WTC11 (cell line): Measurements from ENCODE around the gene INS. TPM values are rescaled to one million over a fixed set of nuclear protein-coding genes. Genes with fewer than 3 reads are reported as not detected.
A peak's percentile ranks its signal among the peaks of the same experiment; 100 is the strongest.

Source experiments
- ATAC-seq: fragments of 200-7000 bp; cut with Tn5 transposase; 2 replicates; pipeline ENCODE4 v1.10.0; 2021; ENCODE audit warnings: mild to moderate bottlenecking, moderate library complexity
- CTCF ChIA-PET: fragments of 300-600 bp; sonication (Branson Sonifier 250); formaldehyde crosslinking; loops from one replicate; lab custom pipeline; 2021; ENCODE audit warnings: antibody characterized with exemption; lab: Charles Lee
- POLR2A ChIA-PET: fragments of 350-600 bp; sonication (Branson Sonifier 250); formaldehyde crosslinking; loops from one replicate; lab custom pipeline; 2021; ENCODE audit warnings: antibody characterized with exemption; lab: Charles Lee
- DNase-seq: peaks from one replicate; pipeline ENCODE4 v3.0.0; 2021; ENCODE audit warnings: low spot score
- H3K27ac Mint-ChIP-seq: 2 replicates; pipeline ENCODE4 v1.8.0; 2021; ENCODE audit warnings: mixed read lengths
- H3K27me3 Mint-ChIP-seq: 2 replicates; pipeline ENCODE4 v1.8.0; 2021; ENCODE audit warnings: low read depth, mild to moderate bottlenecking, moderate library complexity, mixed read lengths
- H3K36me3 Mint-ChIP-seq: 2 replicates; pipeline ENCODE4 v1.8.0; 2021; ENCODE audit warnings: mixed read lengths
- H3K4me1 Mint-ChIP-seq: 2 replicates; pipeline ENCODE4 v1.8.0; 2022; ENCODE audit warnings: mixed read lengths
- H3K4me3 Mint-ChIP-seq: 2 replicates; pipeline ENCODE4 v1.8.0; 2021; ENCODE audit warnings: mild to moderate bottlenecking, moderate library complexity, mixed read lengths
- H3K9me3 Mint-ChIP-seq: 2 replicates; pipeline ENCODE4 v1.8.0; 2021; ENCODE audit warnings: mixed read lengths
- AFF4 ChIP-seq: sonication (generic); formaldehyde crosslinking; IDR thresholded peaks from 2 replicates; pipeline ENCODE4 v1.8.1; 2023; ENCODE audit warnings: mild to moderate bottlenecking, missing genetic modification reagents, borderline replicate concordance
- CDX4 ChIP-seq: fragments of 250-450 bp; sonication (Bioruptor Pico); IDR thresholded peaks from 2 replicates; pipeline ENCODE4 v1.9.0; 2021; ENCODE audit warnings: moderate library complexity, mild to moderate bottlenecking, inconsistent platforms, borderline replicate concordance
- E2F1 ChIP-seq: sonication (generic); formaldehyde crosslinking; IDR thresholded peaks from 2 replicates; pipeline ENCODE4 v1.8.0; 2022; ENCODE audit warnings: mild to moderate bottlenecking, missing genetic modification reagents
- EMX1 ChIP-seq: fragments of 250-450 bp; sonication (Bioruptor Pico); IDR thresholded peaks from 2 replicates; pipeline ENCODE4 v1.8.0; 2021; ENCODE audit warnings: mild to moderate bottlenecking
- ETV6 ChIP-seq: sonication (generic); formaldehyde crosslinking; IDR thresholded peaks from 2 replicates; pipeline ENCODE4 v1.8.1; 2022; ENCODE audit warnings: mild to moderate bottlenecking, missing genetic modification reagents
- FOXJ3 ChIP-seq: sonication (generic); formaldehyde crosslinking; IDR thresholded peaks from 2 replicates; pipeline ENCODE4 v1.9.0; 2021; ENCODE audit warnings: missing genetic modification reagents, mild to moderate bottlenecking, borderline replicate concordance
- JUN ChIP-seq: sonication (generic); formaldehyde crosslinking; IDR thresholded peaks from 2 replicates; pipeline ENCODE4 v1.8.0; 2023; ENCODE audit warnings: mild to moderate bottlenecking, missing genetic modification reagents
- MAX ChIP-seq: sonication (generic); formaldehyde crosslinking; IDR thresholded peaks from 2 replicates; pipeline ENCODE4 v1.8.0; 2022; ENCODE audit warnings: mild to moderate bottlenecking, missing genetic modification reagents
- NR3C1 ChIP-seq: sonication (generic); formaldehyde crosslinking; conservative IDR thresholded peaks from 2 replicates; pipeline ENCODE4 v1.8.1; 2023; ENCODE audit warnings: low read depth, mild to moderate bottlenecking, missing genetic modification reagents
- OVOL2 ChIP-seq: fragments of 250-450 bp; sonication (Bioruptor Pico); IDR thresholded peaks from 2 replicates; pipeline ENCODE4 v1.9.0; 2021; ENCODE audit warnings: mild to moderate bottlenecking, borderline replicate concordance
- PREB ChIP-seq: sonication (generic); formaldehyde crosslinking; IDR thresholded peaks from 2 replicates; pipeline ENCODE4 v1.8.1; 2022; ENCODE audit warnings: mild to moderate bottlenecking, missing genetic modification reagents, moderate library complexity, borderline replicate concordance
- SMAD3 ChIP-seq: sonication (generic); formaldehyde crosslinking; IDR thresholded peaks from 2 replicates; pipeline ENCODE4 v1.8.0; 2022; ENCODE audit warnings: missing genetic modification reagents, mild to moderate bottlenecking, borderline replicate concordance
- SMAD4 ChIP-seq: sonication (generic); formaldehyde crosslinking; IDR thresholded peaks from 2 replicates; pipeline ENCODE4 v1.8.0; 2022; ENCODE audit warnings: mild to moderate bottlenecking, missing genetic modification reagents
- TCF7 ChIP-seq: sonication (generic); formaldehyde crosslinking; IDR thresholded peaks from 2 replicates; pipeline ENCODE4 v1.8.0; 2022; ENCODE audit warnings: mild to moderate bottlenecking, low read depth, missing genetic modification reagents, moderate library complexity
- ZBTB43 ChIP-seq: sonication (generic); formaldehyde crosslinking; IDR thresholded peaks from 2 replicates; pipeline ENCODE4 v1.8.1; 2023; ENCODE audit warnings: mild to moderate bottlenecking, missing genetic modification reagents
- ZNF121 ChIP-seq: sonication (generic); formaldehyde crosslinking; IDR thresholded peaks from 2 replicates; pipeline ENCODE4 v1.8.0; 2023; ENCODE audit warnings: missing genetic modification reagents
- ZNF317 ChIP-seq: sonication (generic); formaldehyde crosslinking; IDR thresholded peaks from 2 replicates; pipeline ENCODE4 v1.8.1; 2023; ENCODE audit warnings: low read depth, mild to moderate bottlenecking, moderate library complexity, missing genetic modification reagents, borderline replicate concordance
- total RNA-seq: library from RNA; stranded (reverse); gene quantifications from 3 replicates; pipeline ENCODE4 v1.2.3, GENCODE V29; 2021
- TF ChIP-seq, protein P1 (sequence below): sonication (generic); formaldehyde crosslinking; IDR thresholded peaks from 2 replicates; pipeline ENCODE4 v1.8.1; 2023; ENCODE audit warnings: mild to moderate bottlenecking, moderate library complexity, missing genetic modification reagents
- TF ChIP-seq, protein P2 (sequence below): sonication (generic); formaldehyde crosslinking; IDR thresholded peaks from 2 replicates; pipeline ENCODE4 v1.8.0; 2023; ENCODE audit warnings: mild to moderate bottlenecking, missing genetic modification reagents

Gene INS
- total RNA-seq, 1 experiment from 2014 or later, result not detected

DNA sequence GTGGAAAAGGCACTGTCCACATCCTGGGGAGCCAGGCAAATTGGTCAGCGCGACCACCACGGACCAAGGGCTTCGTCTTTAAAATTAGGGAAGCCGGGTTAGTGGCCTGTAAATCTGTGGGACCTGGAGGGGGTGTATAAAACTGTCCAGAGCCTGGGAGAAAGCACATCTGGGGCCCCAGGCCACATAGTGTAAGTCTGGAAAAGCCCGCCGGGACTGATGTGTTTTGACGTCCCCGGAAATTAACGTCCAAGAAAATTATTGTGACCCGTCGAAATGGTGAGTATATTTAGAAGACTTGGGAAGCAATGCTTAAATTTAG, 17.6 kb downstream of the INS start (continued):
- no peak for TF ChIP-seq ZBTB43 (CRISPR knock-in tag)

DNA sequence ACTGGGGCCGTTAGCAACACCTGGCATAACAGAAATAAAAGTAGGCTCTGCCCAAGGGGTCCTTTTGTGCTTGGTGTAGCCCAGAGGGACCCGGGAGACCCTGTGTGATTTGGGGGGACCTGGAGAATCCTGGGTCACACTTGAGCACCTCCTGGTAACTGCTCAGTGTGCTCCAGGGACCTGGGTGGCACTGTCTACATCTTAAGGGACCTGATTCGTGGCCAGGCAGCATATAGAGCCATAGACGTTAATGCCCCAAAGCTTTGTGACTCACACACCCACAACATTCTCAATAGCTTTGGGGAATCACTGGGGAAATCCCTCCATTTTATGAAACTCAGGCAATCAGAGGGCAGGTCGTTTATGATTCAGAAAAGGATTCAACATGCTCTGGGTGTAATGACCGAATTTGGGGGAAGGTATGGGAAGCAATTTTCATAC, 18.2 kb downstream of the INS start:
- no peak overlapping the region for H3K27ac Mint-ChIP-seq

DNA sequence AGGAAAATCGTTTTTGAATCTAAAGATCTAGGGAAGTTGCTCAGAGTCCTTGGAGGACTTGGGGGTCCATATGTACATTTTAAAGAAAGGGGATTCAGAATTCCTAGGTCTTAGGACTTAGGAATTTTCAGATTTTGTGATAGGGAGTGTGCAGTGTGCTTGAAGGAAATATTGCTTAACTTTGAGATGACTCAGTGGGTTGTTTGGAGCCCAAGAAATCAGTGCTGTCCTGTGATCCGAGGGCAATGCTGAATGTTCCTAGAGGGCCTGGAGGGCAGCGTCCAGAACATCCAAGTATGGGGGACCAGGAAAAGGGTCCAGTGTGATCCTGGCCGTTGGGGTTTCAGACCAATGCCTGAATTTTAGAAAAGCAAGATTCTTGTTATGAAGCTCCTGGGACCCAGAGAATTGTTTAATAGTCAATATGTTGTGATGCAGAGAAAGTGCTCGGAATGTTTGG, 18.7 kb downstream of the INS start:
- ATAC-seq (no peak), DNase-seq (no peak)
- Mint-ChIP-seq H3K27me3 (peaks cover 88% of the 10 kb centered on the region), H3K4me1 (peaks cover 12% of the 10 kb centered on the region; the same call in 1 of the 2 replicates), H3K9me3 (no peaks in the 10 kb centered on the region), H3K27ac (no peak overlapping the region), H3K4me3 (no peak overlapping the region), H3K36me3 (peaks cover 5% of the 10 kb centered on the region)
- POLR2A ChIA-PET, result no interaction called here
- CTCF ChIA-PET, result interaction anchor here (2.1 to 9.5 kb wide), 3 partner anchors 9 to 105 kb away, joined by 9 to 101 read pairs (median 10); no protein-coding TSS in a partner anchor
- TF ChIP-seq, protein P1, sequence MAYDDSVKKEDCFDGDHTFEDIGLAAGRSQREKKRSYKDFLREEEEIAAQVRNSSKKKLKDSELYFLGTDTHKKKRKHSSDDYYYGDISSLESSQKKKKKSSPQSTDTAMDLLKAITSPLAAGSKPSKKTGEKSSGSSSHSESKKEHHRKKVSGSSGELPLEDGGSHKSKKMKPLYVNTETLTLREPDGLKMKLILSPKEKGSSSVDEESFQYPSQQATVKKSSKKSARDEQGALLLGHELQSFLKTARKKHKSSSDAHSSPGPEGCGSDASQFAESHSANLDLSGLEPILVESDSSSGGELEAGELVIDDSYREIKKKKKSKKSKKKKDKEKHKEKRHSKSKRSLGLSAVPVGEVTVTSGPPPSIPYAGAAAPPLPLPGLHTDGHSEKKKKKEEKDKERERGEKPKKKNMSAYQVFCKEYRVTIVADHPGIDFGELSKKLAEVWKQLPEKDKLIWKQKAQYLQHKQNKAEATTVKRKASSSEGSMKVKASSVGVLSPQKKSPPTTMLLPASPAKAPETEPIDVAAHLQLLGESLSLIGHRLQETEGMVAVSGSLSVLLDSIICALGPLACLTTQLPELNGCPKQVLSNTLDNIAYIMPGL (CRISPR knock-in tag), result no peak
- TF ChIP-seq SMAD4 (CRISPR knock-in tag), result no peak
- TF ChIP-seq MAX, result no peak
- no peak for TF ChIP-seq AFF4
- no peak for TF ChIP-seq OVOL2 (CRISPR knock-in tag)
- TF ChIP-seq, protein P2, sequence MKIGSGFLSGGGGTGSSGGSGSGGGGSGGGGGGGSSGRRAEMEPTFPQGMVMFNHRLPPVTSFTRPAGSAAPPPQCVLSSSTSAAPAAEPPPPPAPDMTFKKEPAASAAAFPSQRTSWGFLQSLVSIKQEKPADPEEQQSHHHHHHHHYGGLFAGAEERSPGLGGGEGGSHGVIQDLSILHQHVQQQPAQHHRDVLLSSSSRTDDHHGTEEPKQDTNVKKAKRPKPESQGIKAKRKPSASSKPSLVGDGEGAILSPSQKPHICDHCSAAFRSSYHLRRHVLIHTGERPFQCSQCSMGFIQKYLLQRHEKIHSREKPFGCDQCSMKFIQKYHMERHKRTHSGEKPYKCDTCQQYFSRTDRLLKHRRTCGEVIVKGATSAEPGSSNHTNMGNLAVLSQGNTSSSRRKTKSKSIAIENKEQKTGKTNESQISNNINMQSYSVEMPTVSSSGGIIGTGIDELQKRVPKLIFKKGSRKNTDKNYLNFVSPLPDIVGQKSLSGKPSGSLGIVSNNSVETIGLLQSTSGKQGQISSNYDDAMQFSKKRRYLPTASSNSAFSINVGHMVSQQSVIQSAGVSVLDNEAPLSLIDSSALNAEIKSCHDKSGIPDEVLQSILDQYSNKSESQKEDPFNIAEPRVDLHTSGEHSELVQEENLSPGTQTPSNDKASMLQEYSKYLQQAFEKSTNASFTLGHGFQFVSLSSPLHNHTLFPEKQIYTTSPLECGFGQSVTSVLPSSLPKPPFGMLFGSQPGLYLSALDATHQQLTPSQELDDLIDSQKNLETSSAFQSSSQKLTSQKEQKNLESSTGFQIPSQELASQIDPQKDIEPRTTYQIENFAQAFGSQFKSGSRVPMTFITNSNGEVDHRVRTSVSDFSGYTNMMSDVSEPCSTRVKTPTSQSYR (CRISPR knock-in tag), result no peak
- no peak for TF ChIP-seq NR3C1
- TF ChIP-seq CDX4, result no peak
- TF ChIP-seq ETV6 (CRISPR knock-in tag), result no peak
- no peak for TF ChIP-seq PREB
- TF ChIP-seq FOXJ3, result no peak
- TF ChIP-seq TCF7 (CRISPR knock-in tag), result no peak
- TF ChIP-seq JUN (CRISPR knock-in tag), result no peak
- no peak for TF ChIP-seq ZNF317 (CRISPR knock-in tag)

More for the DNA sequence above, 18.2 kb downstream of the INS start:
- ATAC-seq, result no peak
- H3K4me3 Mint-ChIP-seq, result peak overlapping the region; percentile 11; the same call in 1 of the 2 replicates
- TF ChIP-seq ZNF121 (CRISPR knock-in tag) (no peak), EMX1 (no peak), E2F1 (CRISPR knock-in tag) (no peak), JUN (CRISPR knock-in tag) (no peak), SMAD3 (CRISPR knock-in tag) (no peak)
- no peak for DNase-seq
- H3K27me3 Mint-ChIP-seq, result peaks cover 88% of the 10 kb centered on the region
- ChIA-PET CTCF (interaction anchor here (1.6 to 18.6 kb wide), 5 partner anchors 8 to 141 kb away, joined by 4 to 761 read pairs (median 9); no protein-coding TSS in a partner anchor), POLR2A (no interaction called here)
- H3K36me3 Mint-ChIP-seq, result peaks cover 5% of the 10 kb centered on the region
- no peaks in the 10 kb centered on the region for H3K9me3 Mint-ChIP-seq
- peaks cover 12% of the 10 kb centered on the region; the same call in 1 of the 2 replicates for H3K4me1 Mint-ChIP-seq
